A549 (cell line): Measurements from ENCODE around the gene SORT1. TPM values are rescaled to one million over a fixed set of nuclear protein-coding genes. Genes with fewer than 3 reads are reported as not detected.

Experiments used
- ATAC-seq, 2 experiments: fragments of 200-7000 bp in 1 of 2; fragments of >200 bp in 1 of 2; cut with Nextera tagmentation in 1 of 2; cut with Tn5 transposase in 1 of 2; 3 replicates each; pipeline versions ENCODE4 v1.8.0 to v1.9.1; 2018 to 2020; ENCODE audit warnings: mild to moderate bottlenecking in 1 of 2, moderate library complexity in 1 of 2
- CTCF ChIA-PET: fragments of 300-600 bp; sonication (Branson Sonifier 250); formaldehyde crosslinking; extraction: SDS; loops from one replicate; lab custom pipeline; 2021; ENCODE audit warnings: antibody characterized with exemption, inconsistent platforms; lab: Yijun Ruan, JAX
- POLR2A ChIA-PET: fragments of 350-600 bp; formaldehyde crosslinking; extraction: SDS; loops from one replicate; lab custom pipeline; 2021; ENCODE audit warnings: antibody characterized with exemption, inconsistent platforms; lab: Yijun Ruan, JAX
- DNase-seq, 2 experiments: peaks; one replicate each; pipeline versions ENCODE4 v3.0.0 to v3.0.0-alpha.2; 2011 to 2016; ENCODE audit warnings: low read depth in 1 of 2, low spot score in 1 of 2
- FAIRE-seq: peaks from 2 replicates; lab custom pipeline; 2011; peaks lifted over from hg19 to GRCh38; lab: Jason Lieb, UNC
- H3K27ac ChIP-seq, 2 experiments: fragments of >200 bp; sonication (Bioruptor Twin); formaldehyde crosslinking; 3 replicates each; pipeline ENCODE4 v1.5.1; 2016 to 2017
- H3K4me1 ChIP-seq: fragments of >200 bp; sonication (Bioruptor Twin); formaldehyde crosslinking; 3 replicates; pipeline ENCODE4 v1.6.1; 2016
- H3K4me2 ChIP-seq: fragments of >200 bp; sonication (Bioruptor Twin); formaldehyde crosslinking; 3 replicates; pipeline ENCODE4 v1.6.1; 2016
- H3K4me3 ChIP-seq: fragments of >200 bp; sonication (Bioruptor Twin); formaldehyde crosslinking; 3 replicates; pipeline ENCODE4 v1.5.1; 2016
- H3K9me3 ChIP-seq: fragments of >200 bp; sonication (Bioruptor Twin); formaldehyde crosslinking; 3 replicates; pipeline ENCODE4 v1.6.1; 2016
- BHLHE40 ChIP-seq: IDR thresholded peaks from 2 replicates; pipeline ENCODE4 v1.6.1; 2012; ENCODE audit warnings: low read depth, low read length, inconsistent platforms
- CBX8 ChIP-seq: fragments of 200-600 bp; sonication (generic); IDR thresholded peaks from 2 replicates; pipeline ENCODE4 v1.6.1; 2016
- EHF ChIP-seq: fragments of 250-450 bp; sonication (Bioruptor Pico); IDR thresholded peaks from 2 replicates; pipeline ENCODE4 v1.5.0; 2020; ENCODE audit warnings: mild to moderate bottlenecking
- EHMT2 ChIP-seq: fragments of 200-600 bp; sonication (generic); IDR thresholded peaks from 2 replicates; pipeline ENCODE4 v1.6.1; 2016; ENCODE audit warnings: antibody characterized with exemption, low read depth, mild to moderate bottlenecking, moderate library complexity
- FOSL2 ChIP-seq, 2 experiments: fragments of 450-650 bp in 1 of 2; fragments of >200 bp in 1 of 2; sonication (Bioruptor Twin) in 1 of 2; formaldehyde crosslinking; IDR thresholded peaks; 2 replicates each; pipeline versions ENCODE4 v1.5.0 to v1.6.1; 2016 to 2020; ENCODE audit warnings: mild to moderate bottlenecking in 1 of 2, moderate library complexity in 1 of 2
- HOXA7 ChIP-seq: fragments of 250-450 bp; sonication (Bioruptor Pico); IDR thresholded peaks from 2 replicates; pipeline ENCODE4 v1.5.0; 2020; ENCODE audit warnings: mild to moderate bottlenecking, moderate library complexity
- HOXB5 ChIP-seq: fragments of 250-450 bp; sonication (Bioruptor Pico); IDR thresholded peaks from 2 replicates; pipeline ENCODE4 v1.5.0; 2020; ENCODE audit warnings: mild to moderate bottlenecking, moderate library complexity
- KDM1A ChIP-seq: fragments of 200-600 bp; sonication (generic); IDR thresholded peaks from 2 replicates; pipeline ENCODE4 v1.6.1; 2016; ENCODE audit warnings: low read depth, mild to moderate bottlenecking
- RAD21 ChIP-seq, 2 experiments: fragments of >200 bp in 1 of 2; sonication (Bioruptor Twin) in 1 of 2; formaldehyde crosslinking in 1 of 2; IDR thresholded peaks in 1 of 2; conservative IDR thresholded peaks in 1 of 2; 2 replicates in 1 of 2; 3 replicates in 1 of 2; pipeline ENCODE4 v1.6.1; 2012 to 2018; ENCODE audit warnings: inconsistent platforms in 1 of 2
- RARB ChIP-seq: fragments of 250-450 bp; sonication (Bioruptor Pico); IDR thresholded peaks from 2 replicates; pipeline ENCODE4 v1.8.0; 2021; ENCODE audit warnings: mild to moderate bottlenecking, moderate library complexity
- RFX5 ChIP-seq: fragments of 450-650 bp; IDR thresholded peaks from 2 replicates; pipeline ENCODE4 v1.7.1; 2014; ENCODE audit warnings: antibody characterized with exemption, mild to moderate bottlenecking, moderate library complexity
- TP53 ChIP-seq: fragments of 250-450 bp; sonication (Bioruptor Pico); IDR thresholded peaks from 2 replicates; pipeline ENCODE4 v1.5.0; 2021; ENCODE audit warnings: mild to moderate bottlenecking, moderate library complexity
- ZC3H11A ChIP-seq: fragments of 450-650 bp; IDR thresholded peaks from 2 replicates; pipeline ENCODE4 v1.6.1; 2014; ENCODE audit warnings: antibody characterized with exemption, mild to moderate bottlenecking
- ZNF302 ChIP-seq: fragments of 250-450 bp; sonication (Bioruptor Pico); IDR thresholded peaks from 2 replicates; pipeline ENCODE4 v1.9.0; 2021; ENCODE audit warnings: inconsistent platforms, mild to moderate bottlenecking, moderate library complexity
- ZSCAN20 ChIP-seq: fragments of 250-450 bp; sonication (Bioruptor Pico); IDR thresholded peaks from 2 replicates; pipeline ENCODE4 v1.8.0; 2022; ENCODE audit warnings: mild to moderate bottlenecking, moderate library complexity
- WGBS: methylation state at CpG from one replicate; pipeline ENCODE4 v1.1.6; 2017; ENCODE audit errors: missing lambda C conversion rate; 5-methylcytosine and 5-hydroxymethylcytosine counted together
- polyA plus RNA-seq, 4 experiments: library from polyadenylated mRNA; depleted of rRNA in 3 of 4; stranded (reverse); fragments of >200 nt; fragmentation: RNase III in 1 of 4; extraction: RNeasy Plus Mini Kit Qiagen cat#74134 plus additional on column Dnase treatment in 1 of 4; gene quantifications; 2 replicates in 3 of 4; 3 replicates in 1 of 4; pipeline ENCODE4 v1.2.3, GENCODE V29; 2011 to 2017
- TF ChIP-seq, protein P1 (sequence below): fragments of 200-600 bp; sonication (generic); IDR thresholded peaks from 2 replicates; pipeline ENCODE4 v1.6.1; 2016; ENCODE audit warnings: antibody characterized with exemption, mild to moderate bottlenecking, moderate library complexity
- TF ChIP-seq, protein P2 (sequence below): fragments of 450-650 bp; IDR thresholded peaks from 2 replicates; pipeline ENCODE4 v1.6.1; 2014; ENCODE audit warnings: antibody characterized with exemption
- TF ChIP-seq, protein P3 (sequence below): fragments of 250-450 bp; sonication (Bioruptor Pico); IDR thresholded peaks from 2 replicates; pipeline ENCODE4 v1.5.0; 2020; ENCODE audit warnings: low read depth, mild to moderate bottlenecking, moderate library complexity
- TF ChIP-seq, protein P4 (sequence below): IDR thresholded peaks from 2 replicates; pipeline ENCODE4 v1.6.1; 2012
- TF ChIP-seq, protein P5 (sequence below): IDR thresholded peaks from 2 replicates; pipeline ENCODE4 v1.6.1; 2012; ENCODE audit warnings: low read depth, borderline replicate concordance

Gene SORT1
- polyA plus RNA-seq, 2 of the 4 experiments (the other 2 are of a cell fraction), result 6.0 to 14.7 TPM

DNA sequence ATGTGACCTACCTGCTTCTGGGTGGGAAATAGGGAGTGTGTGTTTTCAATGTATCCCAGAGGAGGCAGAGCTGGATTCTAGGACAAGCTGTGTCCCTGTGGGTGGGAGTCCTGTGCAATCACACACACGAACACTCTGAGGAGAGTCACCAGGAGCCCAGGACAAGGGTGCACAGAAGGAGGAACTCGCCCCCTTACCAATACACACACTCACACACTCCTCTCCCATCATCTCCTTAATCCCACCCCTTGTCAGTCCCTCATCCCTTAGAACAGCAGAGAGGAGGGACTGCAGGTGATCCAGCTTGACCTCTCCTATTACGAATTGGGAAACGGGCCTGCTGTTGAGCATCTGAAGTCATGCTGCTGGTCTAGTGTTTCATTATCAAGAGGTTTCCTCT lies 82.4 kb downstream of the SORT1 start (continued):
- TF ChIP-seq, protein P1, sequence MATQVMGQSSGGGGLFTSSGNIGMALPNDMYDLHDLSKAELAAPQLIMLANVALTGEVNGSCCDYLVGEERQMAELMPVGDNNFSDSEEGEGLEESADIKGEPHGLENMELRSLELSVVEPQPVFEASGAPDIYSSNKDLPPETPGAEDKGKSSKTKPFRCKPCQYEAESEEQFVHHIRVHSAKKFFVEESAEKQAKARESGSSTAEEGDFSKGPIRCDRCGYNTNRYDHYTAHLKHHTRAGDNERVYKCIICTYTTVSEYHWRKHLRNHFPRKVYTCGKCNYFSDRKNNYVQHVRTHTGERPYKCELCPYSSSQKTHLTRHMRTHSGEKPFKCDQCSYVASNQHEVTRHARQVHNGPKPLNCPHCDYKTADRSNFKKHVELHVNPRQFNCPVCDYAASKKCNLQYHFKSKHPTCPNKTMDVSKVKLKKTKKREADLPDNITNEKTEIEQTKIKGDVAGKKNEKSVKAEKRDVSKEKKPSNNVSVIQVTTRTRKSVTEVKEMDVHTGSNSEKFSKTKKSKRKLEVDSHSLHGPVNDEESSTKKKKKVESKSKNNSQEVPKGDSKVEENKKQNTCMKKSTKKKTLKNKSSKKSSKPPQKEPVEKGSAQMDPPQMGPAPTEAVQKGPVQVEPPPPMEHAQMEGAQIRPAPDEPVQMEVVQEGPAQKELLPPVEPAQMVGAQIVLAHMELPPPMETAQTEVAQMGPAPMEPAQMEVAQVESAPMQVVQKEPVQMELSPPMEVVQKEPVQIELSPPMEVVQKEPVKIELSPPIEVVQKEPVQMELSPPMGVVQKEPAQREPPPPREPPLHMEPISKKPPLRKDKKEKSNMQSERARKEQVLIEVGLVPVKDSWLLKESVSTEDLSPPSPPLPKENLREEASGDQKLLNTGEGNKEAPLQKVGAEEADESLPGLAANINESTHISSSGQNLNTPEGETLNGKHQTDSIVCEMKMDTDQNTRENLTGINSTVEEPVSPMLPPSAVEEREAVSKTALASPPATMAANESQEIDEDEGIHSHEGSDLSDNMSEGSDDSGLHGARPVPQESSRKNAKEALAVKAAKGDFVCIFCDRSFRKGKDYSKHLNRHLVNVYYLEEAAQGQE, result no peak
- TF ChIP-seq FOSL2 (IDR thresholded peaks at IDR 0.05) (no peak), FOSL2 (CRISPR knock-in tag; IDR thresholded peaks at IDR 0.05) (no peak), ZNF302 (CRISPR knock-in tag) (no peak), RAD21 (conservative IDR thresholded peaks at IDR 0.05 in 1 of 2, IDR thresholded peaks at IDR 0.05 in 1 of 2) (no peak)

DNA sequence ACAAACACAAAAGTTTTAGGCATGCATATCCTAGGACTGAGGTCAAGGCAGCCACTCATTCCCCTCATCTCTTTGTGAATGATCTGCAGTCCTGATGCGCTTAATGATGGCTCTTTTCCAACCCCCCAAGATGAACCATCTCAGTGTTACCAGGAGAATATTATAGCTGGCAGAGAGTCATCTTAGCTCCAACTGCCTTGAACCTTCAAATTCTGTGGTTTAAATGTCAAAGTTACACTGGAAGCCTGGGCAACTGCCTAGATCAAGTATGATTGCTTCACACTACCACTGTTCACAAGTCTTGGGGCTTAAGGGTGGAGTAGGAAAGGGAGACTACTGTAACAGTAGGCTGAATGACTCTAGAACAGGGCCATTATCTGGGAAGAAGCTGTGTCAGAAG lies 82.9 kb downstream of the SORT1 start:
- no peaks in the 10 kb centered on the region for H3K9me3 ChIP-seq
- FAIRE-seq, result no peak
- ChIA-PET CTCF (interaction anchor here (1.6 kb wide), 1 partner anchor 37 kb away, joined by 5 read pairs; no protein-coding TSS in a partner anchor), POLR2A (no interaction called here)
- H3K4me3 ChIP-seq, result no peak overlapping the region
- no peaks in the 10 kb centered on the region for H3K4me1 ChIP-seq
- TF ChIP-seq HOXB5 (CRISPR knock-in tag) (no peak), ZSCAN20 (no peak), EHMT2 (no peak), ZC3H11A (no peak), HOXA7 (CRISPR knock-in tag) (no peak), EHF (CRISPR knock-in tag) (no peak)
- TF ChIP-seq, protein P2, sequence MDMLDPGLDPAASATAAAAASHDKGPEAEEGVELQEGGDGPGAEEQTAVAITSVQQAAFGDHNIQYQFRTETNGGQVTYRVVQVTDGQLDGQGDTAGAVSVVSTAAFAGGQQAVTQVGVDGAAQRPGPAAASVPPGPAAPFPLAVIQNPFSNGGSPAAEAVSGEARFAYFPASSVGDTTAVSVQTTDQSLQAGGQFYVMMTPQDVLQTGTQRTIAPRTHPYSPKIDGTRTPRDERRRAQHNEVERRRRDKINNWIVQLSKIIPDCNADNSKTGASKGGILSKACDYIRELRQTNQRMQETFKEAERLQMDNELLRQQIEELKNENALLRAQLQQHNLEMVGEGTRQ, result no peak
- TF ChIP-seq, protein P3, sequence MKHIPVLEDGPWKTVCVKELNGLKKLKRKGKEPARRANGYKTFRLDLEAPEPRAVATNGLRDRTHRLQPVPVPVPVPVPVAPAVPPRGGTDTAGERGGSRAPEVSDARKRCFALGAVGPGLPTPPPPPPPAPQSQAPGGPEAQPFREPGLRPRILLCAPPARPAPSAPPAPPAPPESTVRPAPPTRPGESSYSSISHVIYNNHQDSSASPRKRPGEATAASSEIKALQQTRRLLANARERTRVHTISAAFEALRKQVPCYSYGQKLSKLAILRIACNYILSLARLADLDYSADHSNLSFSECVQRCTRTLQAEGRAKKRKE (CRISPR knock-in tag), result no peak
- H3K4me2 ChIP-seq, result no peak overlapping the region
- WGBS, result 94% methylated on average over 1 of the region's 1 CpG
- H3K27ac ChIP-seq, result no peak overlapping the region
- no peak for ATAC-seq
- DNase-seq, result no peak

DNA sequence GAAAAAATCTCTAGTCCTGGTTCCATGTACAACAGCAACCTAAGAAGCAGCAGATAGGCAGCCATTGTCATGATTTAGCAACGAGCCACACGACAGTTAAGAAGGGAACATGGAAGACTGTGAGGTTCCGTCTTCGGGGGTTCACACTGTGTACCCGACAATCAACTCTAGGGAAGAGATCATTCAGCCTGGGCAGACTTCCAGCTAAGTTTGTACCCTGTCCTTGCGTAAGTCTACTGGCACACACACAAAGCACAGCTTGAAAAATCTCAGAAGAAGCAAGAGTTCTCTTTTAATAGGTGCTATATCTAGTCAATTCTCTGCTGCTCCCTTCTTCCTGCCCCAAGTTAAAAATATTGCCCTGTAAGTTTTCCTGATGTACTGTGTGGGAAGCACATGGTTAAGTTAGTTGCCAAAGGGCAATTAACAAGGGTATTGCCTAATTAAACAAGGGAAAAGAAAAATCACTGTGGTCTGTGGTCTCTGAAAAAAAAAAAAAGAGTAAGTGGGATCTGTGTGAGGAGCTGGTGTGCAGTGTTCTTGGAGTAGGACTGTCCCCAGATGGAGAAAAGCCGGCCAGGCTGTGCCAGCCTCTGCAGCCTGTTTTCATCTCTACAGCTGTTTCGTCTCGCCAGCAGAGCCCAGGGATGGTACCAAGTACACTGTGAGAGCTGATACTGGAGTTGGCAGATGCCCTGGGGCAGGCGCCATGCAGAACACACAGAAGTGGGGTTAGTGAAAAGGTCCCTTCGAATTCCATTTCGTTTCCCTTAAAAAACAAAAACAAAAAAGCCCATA lies 84.5 kb downstream of the SORT1 start:
- FAIRE-seq, result no peak
- CTCF ChIA-PET, result interaction anchor here (0.6 to 1.3 kb wide), 4 partner anchors 12 to 89 kb away, joined by 3 to 4 read pairs (median 3); no protein-coding TSS in a partner anchor
- no peak overlapping the region for H3K4me2 ChIP-seq
- TF ChIP-seq, protein P4, sequence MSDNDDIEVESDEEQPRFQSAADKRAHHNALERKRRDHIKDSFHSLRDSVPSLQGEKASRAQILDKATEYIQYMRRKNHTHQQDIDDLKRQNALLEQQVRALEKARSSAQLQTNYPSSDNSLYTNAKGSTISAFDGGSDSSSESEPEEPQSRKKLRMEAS, result no peak
- TF ChIP-seq CBX8 (no peak), KDM1A (no peak), ZNF302 (CRISPR knock-in tag) (no peak), RARB (CRISPR knock-in tag) (no peak), TP53 (CRISPR knock-in tag) (no peak), BHLHE40 (no peak), RFX5 (no peak)
- TF ChIP-seq, protein P5, sequence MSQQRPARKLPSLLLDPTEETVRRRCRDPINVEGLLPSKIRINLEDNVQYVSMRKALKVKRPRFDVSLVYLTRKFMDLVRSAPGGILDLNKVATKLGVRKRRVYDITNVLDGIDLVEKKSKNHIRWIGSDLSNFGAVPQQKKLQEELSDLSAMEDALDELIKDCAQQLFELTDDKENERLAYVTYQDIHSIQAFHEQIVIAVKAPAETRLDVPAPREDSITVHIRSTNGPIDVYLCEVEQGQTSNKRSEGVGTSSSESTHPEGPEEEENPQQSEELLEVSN, result no peak
- H3K4me1 ChIP-seq, result no peaks in the 10 kb centered on the region
- no peaks in the 10 kb centered on the region for H3K9me3 ChIP-seq
- 76% methylated on average over 12 of the region's 12 CpGs for WGBS
- no peak overlapping the region for H3K27ac ChIP-seq
- ATAC-seq, result no peak
- H3K4me3 ChIP-seq, result no peak overlapping the region
- POLR2A ChIA-PET, result no interaction called here
- no peak for DNase-seq
